HepG2 (cell line): ENCODE measurements around the gene MAP3K1. TPM values are rescaled to one million over a fixed set of nuclear protein-coding genes. Genes with fewer than 3 reads are reported as not detected.

ENCODE experiments used
- BORCS8-MEF2B ChIP-seq: sonication (generic); formaldehyde crosslinking; IDR thresholded peaks from 2 replicates; pipeline ENCODE4 v1.8.0; 2022; ENCODE audit warnings: mild to moderate bottlenecking, missing genetic modification reagents
- ELF3 ChIP-seq: IDR thresholded peaks from 2 replicates; pipeline ENCODE4 v1.6.1; 2016; ENCODE audit warnings: missing genetic modification reagents, missing compliant biosample characterization
- ETV5 ChIP-seq: IDR thresholded peaks from 2 replicates; pipeline ENCODE4 v1.6.1; 2018; ENCODE audit warnings: missing biosample characterization, missing genetic modification reagents, inconsistent platforms, borderline replicate concordance
- GABPA ChIP-seq, 2 experiments: IDR thresholded peaks; 2 replicates each; pipeline ENCODE4 v1.6.1; 2011 to 2016; ENCODE audit warnings: low read depth in 2 of 2, low read length in 1 of 2, missing biosample characterization in 1 of 2, missing genetic modification characterization in 1 of 2
- MEF2D ChIP-seq: sonication (generic); formaldehyde crosslinking; IDR thresholded peaks from 2 replicates; pipeline ENCODE4 v1.5.1; 2020; ENCODE audit warnings: mild to moderate bottlenecking, missing genetic modification reagents
- POLR2A ChIP-seq, 2 experiments: IDR thresholded peaks; 2 replicates each; pipeline ENCODE4 v1.6.1; 2011; ENCODE audit warnings: low read depth in 2 of 2, low read length in 2 of 2, mild to moderate bottlenecking in 1 of 2, moderate library complexity in 1 of 2; ENCODE audit not compliant: insufficient read depth in 1 of 2
- REPIN1 ChIP-seq: sonication (generic); formaldehyde crosslinking; IDR thresholded peaks from 2 replicates; pipeline ENCODE4 v1.8.0; 2022; ENCODE audit warnings: missing genetic modification reagents, low read depth, mild to moderate bottlenecking, borderline replicate concordance
- ZBTB20 ChIP-seq: sonication (generic); formaldehyde crosslinking; IDR thresholded peaks from 2 replicates; pipeline ENCODE4 v1.8.1; 2023; ENCODE audit warnings: missing genetic modification reagents, low read depth, mild to moderate bottlenecking, borderline replicate concordance
- ZNF225 ChIP-seq: sonication (generic); formaldehyde crosslinking; IDR thresholded peaks from 2 replicates; pipeline ENCODE4 v1.4.0; 2020; ENCODE audit warnings: mild to moderate bottlenecking, missing genetic modification reagents
- ZNF44 ChIP-seq: sonication (generic); formaldehyde crosslinking; IDR thresholded peaks from 2 replicates; pipeline ENCODE4 v1.5.1; 2020; ENCODE audit warnings: mild to moderate bottlenecking, missing genetic modification reagents
- ZNF558 ChIP-seq: sonication (generic); formaldehyde crosslinking; IDR thresholded peaks from 2 replicates; pipeline ENCODE4 v1.9.0; 2022; ENCODE audit warnings: mild to moderate bottlenecking, missing genetic modification reagents, borderline replicate concordance
- ZNF891 ChIP-seq: sonication (generic); formaldehyde crosslinking; IDR thresholded peaks from 2 replicates; pipeline ENCODE4 v1.5.0; 2020; ENCODE audit warnings: mild to moderate bottlenecking, missing genetic modification reagents
- polyA plus RNA-seq, 8 experiments: library from polyadenylated mRNA; depleted of rRNA in 3 of 8; stranded (reverse) in 7 of 8; unstranded in 1 of 8; fragments of >200 nt; fragmentation: Illumina TruSeq in 4 of 8; extraction: Trizol in 4 of 8; gene quantifications; 2 replicates each; pipeline versions ENCODE4 v1.2.1 to v1.2.3, GENCODE V29; 2011 to 2016; ENCODE audit warnings: low read depth in 4 of 8, missing spikeins in 1 of 8, mixed read lengths in 1 of 8; ENCODE audit not compliant: insufficient read depth in 1 of 8
- total RNA-seq, 5 experiments: library from RNA; depleted of rRNA; stranded (reverse); fragments of >200 nt; fragmentation: Illumina TruSeq; extraction: Trizol; gene quantifications; 2 replicates each; pipeline ENCODE4 v1.2.3, GENCODE V29; 2016; ENCODE audit warnings: low read depth in 1 of 5
- TF ChIP-seq, protein P1 (sequence below), 2 experiments: fragments of 450-650 bp in 1 of 2; sonication (generic) in 1 of 2; formaldehyde crosslinking in 1 of 2; IDR thresholded peaks; 2 replicates each; pipeline versions ENCODE4 v1.6.1 to v1.8.0; 2016 to 2022; ENCODE audit warnings: antibody characterized with exemption in 1 of 2, mild to moderate bottlenecking in 1 of 2, missing genetic modification reagents in 1 of 2
- TF ChIP-seq, protein P2 (sequence below): sonication (generic); formaldehyde crosslinking; IDR thresholded peaks from 2 replicates; pipeline ENCODE4 v1.8.1; 2023; ENCODE audit warnings: mild to moderate bottlenecking, moderate library complexity, missing genetic modification reagents
- TF ChIP-seq, protein P3 (sequence below): sonication (generic); formaldehyde crosslinking; IDR thresholded peaks from 2 replicates; pipeline ENCODE4 v1.8.1; 2023; ENCODE audit warnings: mild to moderate bottlenecking, missing genetic modification reagents

MAP3K1 gene
- total and polyA plus RNA-seq, 2 of the 13 experiments (the other 11 are each of a cell fraction or from before 2014, with no cell fraction given), result 16.4 to 30.3 TPM

DNA sequence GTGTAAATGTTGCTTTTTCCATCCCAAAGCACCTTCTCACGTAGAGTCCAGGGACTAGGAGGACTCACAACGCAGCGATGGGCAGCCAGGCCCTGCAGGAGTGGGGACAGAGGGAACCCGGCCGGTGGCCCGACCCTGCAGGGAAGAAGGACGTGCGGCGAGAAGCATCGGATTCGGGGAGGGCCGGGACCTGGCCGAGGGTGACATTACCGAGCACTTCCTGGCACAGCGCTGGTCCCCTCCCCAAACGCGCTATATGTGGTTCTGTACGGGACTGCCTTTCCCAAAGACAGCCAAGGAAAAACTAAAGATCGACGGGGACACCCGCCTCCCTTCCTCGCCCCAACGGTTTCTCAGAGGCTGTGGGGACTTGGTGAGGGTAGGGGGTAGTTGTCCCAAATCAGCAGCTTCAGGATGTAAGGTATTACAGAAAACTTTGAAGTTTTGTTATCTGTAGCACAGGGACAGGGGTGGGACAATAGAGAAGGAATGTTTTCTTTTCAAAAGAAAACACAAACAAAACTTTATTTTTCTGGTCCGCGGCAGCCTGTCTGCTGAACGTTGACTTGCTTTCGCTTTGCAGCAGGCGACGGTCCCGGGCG is 887 bp upstream of the MAP3K1 start (continued):
- TF ChIP-seq, protein P1, sequence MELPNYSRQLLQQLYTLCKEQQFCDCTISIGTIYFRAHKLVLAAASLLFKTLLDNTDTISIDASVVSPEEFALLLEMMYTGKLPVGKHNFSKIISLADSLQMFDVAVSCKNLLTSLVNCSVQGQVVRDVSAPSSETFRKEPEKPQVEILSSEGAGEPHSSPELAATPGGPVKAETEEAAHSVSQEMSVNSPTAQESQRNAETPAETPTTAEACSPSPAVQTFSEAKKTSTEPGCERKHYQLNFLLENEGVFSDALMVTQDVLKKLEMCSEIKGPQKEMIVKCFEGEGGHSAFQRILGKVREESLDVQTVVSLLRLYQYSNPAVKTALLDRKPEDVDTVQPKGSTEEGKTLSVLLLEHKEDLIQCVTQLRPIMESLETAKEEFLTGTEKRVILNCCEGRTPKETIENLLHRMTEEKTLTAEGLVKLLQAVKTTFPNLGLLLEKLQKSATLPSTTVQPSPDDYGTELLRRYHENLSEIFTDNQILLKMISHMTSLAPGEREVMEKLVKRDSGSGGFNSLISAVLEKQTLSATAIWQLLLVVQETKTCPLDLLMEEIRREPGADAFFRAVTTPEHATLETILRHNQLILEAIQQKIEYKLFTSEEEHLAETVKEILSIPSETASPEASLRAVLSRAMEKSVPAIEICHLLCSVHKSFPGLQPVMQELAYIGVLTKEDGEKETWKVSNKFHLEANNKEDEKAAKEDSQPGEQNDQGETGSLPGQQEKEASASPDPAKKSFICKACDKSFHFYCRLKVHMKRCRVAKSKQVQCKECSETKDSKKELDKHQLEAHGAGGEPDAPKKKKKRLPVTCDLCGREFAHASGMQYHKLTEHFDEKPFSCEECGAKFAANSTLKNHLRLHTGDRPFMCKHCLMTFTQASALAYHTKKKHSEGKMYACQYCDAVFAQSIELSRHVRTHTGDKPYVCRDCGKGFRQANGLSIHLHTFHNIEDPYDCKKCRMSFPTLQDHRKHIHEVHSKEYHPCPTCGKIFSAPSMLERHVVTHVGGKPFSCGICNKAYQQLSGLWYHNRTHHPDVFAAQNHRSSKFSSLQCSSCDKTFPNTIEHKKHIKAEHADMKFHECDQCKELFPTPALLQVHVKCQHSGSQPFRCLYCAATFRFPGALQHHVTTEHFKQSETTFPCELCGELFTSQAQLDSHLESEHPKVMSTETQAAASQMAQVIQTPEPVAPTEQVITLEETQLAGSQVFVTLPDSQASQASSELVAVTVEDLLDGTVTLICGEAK (IDR thresholded peaks at IDR 0.05), result no peak
- TF ChIP-seq, protein P1 (CRISPR knock-in tag; IDR thresholded peaks at IDR 0.05), result peak; percentile 80; the same call in 1 of the 2 replicates
- 0 out of 2 replicates have a peak, but pooled peaks have one; percentile 10 for TF ChIP-seq ETV5 (CRISPR knock-in tag)
- TF ChIP-seq, protein P2, sequence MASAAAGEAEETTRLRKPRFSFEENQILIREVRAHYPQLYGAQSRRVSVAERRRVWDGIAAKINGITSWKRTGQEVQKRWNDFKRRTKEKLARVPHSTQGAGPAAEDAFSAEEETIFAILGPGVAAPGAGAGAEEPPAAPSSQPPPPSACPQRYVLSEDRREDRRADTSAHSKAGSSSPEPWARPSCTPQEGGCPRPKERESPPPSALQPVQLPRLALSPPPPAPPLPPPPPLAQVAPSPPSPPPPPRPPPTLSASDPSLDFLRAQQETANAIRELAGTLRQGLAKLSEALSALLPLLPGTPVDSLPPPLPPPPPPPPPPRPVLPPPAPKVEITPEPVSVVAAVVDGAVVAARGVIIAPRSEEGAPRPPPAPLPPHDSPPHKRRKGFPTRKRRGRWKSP (CRISPR knock-in tag), result 0 out of 2 replicates have a peak, but pooled peaks have one; percentile 38
- no peak for TF ChIP-seq ZNF225 (CRISPR knock-in tag)
- TF ChIP-seq MEF2D (CRISPR knock-in tag), result 0 out of 2 replicates have a peak, but pooled peaks have one; percentile 39
- no peak for TF ChIP-seq ZNF44 (CRISPR knock-in tag)
- no peak for TF ChIP-seq GABPA (IDR thresholded peaks at IDR 0.05; ENCODE audit: low read depth, low read length)
- TF ChIP-seq GABPA (CRISPR knock-in tag; IDR thresholded peaks at IDR 0.05; ENCODE audit: low read depth), result no peak
- TF ChIP-seq ZBTB20 (CRISPR knock-in tag), result 0 out of 2 replicates have a peak, but pooled peaks have one; percentile 10
- TF ChIP-seq, protein P3, sequence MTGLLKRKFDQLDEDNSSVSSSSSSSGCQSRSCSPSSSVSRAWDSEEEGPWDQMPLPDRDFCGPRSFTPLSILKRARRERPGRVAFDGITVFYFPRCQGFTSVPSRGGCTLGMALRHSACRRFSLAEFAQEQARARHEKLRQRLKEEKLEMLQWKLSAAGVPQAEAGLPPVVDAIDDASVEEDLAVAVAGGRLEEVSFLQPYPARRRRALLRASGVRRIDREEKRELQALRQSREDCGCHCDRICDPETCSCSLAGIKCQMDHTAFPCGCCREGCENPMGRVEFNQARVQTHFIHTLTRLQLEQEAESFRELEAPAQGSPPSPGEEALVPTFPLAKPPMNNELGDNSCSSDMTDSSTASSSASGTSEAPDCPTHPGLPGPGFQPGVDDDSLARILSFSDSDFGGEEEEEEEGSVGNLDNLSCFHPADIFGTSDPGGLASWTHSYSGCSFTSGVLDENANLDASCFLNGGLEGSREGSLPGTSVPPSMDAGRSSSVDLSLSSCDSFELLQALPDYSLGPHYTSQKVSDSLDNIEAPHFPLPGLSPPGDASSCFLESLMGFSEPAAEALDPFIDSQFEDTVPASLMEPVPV, result 0 out of 2 replicates have a peak, but pooled peaks have one; percentile 43
- TF ChIP-seq BORCS8-MEF2B (CRISPR knock-in tag), result 0 out of 2 replicates have a peak, but pooled peaks have one; percentile 7
- 0 out of 2 replicates have a peak, but pooled peaks have one; percentile 7 for TF ChIP-seq ELF3 (CRISPR knock-in tag)
- TF ChIP-seq ZNF891 (CRISPR knock-in tag), result no peak
- TF ChIP-seq POLR2A (IDR thresholded peaks at IDR 0.05; ENCODE audit: insufficient read depth in 1 of 2, low read depth in 2 of 2, low read length in 2 of 2), result peak in 1 of 2 experiments; percentile 11; a peak in 1 of 4 replicates
- TF ChIP-seq ZNF558 (CRISPR knock-in tag), result no peak
- TF ChIP-seq REPIN1 (CRISPR knock-in tag), result 0 out of 2 replicates have a peak, but pooled peaks have one; percentile 3
